HG02852 (cell line): ENCODE data around the gene ADAMTSL5.
"Not testable (repeated sequence)": the region's sequence is repeated elsewhere in the genome, so short reads cannot be mapped to it uniquely, and the experiment has no call there.

Source experiments
- ATAC-seq: cut with Tn5 transposase; IDR thresholded peaks from one replicate; pipeline ENCODE4 v1.9.1; 2021; ENCODE audit warnings: mild to moderate bottlenecking, moderate library complexity; ENCODE audit not compliant: unreplicated experiment

Gene ADAMTSL5

DNA sequence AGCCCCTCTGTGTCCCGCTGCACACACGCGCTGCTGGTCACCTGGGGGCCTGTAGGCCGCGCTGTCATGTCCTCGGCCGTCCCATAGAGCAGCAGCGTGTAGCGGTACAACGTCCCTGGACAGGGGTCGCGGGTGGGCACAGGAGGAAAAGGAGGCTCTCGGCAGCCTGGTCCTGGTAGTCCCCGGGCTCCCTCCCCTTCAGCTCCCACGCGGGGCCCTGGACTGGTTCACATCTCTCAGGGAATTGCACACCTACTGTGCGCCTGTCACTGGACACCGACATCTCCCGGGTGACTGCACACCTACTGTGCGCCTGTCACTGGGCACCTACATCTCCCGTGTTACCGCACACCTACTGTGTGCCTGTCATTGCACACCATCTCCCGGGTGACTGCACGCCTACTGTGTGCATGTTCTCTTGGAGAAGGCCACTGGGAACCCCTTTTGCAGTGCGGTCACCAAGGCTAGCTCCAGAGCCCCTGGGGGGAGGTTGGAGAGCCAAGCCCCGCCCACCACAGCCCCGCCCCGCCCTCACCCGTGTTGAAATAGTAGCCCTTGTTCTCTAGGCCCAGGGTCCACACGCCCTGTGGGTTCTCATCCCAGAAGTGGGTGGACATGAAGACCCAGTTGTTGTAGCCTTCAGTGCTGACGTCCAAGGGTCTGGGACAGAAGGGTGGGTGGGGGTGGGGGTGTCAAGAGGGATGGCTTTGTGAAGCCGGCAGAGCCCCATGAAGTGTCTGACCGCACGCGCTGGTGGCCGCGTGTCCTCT is 30.3 kb downstream of the ADAMTSL5 start:
- no peak for ATAC-seq

DNA sequence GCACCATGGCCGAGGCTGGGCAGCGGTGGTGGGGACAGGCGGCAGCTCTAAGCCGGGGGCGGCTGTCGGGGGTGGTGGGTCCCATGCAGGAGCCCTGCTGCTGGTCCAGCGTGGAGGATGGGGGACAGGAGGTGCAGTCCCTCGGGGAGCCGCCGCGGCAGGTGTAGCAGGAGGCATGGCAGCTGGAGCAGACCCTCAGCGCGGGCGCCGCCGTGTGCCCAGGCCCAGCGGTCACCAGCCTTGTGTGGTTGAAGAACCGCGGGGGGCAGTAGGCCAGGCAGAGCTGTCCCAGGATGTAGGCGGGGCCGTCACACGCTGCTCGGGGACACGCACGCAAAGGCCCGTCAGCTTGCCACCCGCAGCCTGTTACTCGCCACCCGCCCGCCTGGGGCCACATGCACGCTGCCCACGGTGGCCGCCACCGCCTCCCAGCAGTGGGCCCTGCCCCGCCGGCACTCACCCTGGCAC is 30.9 kb downstream of the ADAMTSL5 start:
- ATAC-seq: no peak

DNA sequence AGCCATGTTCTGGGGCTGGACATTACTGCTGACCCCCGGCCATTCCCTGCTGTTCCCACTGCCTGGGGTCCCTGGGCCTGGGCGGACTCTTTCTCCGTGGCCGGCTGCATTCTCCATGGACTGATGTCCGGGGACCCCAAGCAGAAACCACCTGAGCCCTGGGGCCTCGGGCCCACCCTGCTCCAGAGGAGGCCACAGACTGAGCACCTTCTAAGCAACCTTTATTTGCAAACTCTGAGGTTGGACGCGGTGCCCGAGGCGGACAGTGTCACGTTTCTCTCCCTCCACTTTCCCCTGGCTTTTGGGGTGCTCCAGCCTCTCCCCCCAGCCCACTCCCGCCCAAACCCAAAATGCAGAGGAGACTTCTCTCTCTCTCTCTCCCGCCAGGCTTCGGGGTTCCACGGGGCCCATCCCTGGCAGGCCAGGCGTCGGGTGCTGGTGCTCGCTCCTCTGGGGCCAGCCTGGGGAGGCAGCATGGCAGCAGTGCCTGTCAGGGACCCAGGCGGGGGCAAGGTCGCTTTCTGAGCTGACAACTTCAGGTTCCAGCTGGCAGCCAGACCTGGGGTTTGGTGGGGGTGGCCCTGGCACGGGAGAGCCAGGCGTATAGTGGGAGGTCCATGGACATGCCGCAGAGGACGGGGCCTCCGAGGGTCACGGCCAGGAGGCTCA is 31.5 kb downstream of the ADAMTSL5 start:
- ATAC-seq: no peak

DNA sequence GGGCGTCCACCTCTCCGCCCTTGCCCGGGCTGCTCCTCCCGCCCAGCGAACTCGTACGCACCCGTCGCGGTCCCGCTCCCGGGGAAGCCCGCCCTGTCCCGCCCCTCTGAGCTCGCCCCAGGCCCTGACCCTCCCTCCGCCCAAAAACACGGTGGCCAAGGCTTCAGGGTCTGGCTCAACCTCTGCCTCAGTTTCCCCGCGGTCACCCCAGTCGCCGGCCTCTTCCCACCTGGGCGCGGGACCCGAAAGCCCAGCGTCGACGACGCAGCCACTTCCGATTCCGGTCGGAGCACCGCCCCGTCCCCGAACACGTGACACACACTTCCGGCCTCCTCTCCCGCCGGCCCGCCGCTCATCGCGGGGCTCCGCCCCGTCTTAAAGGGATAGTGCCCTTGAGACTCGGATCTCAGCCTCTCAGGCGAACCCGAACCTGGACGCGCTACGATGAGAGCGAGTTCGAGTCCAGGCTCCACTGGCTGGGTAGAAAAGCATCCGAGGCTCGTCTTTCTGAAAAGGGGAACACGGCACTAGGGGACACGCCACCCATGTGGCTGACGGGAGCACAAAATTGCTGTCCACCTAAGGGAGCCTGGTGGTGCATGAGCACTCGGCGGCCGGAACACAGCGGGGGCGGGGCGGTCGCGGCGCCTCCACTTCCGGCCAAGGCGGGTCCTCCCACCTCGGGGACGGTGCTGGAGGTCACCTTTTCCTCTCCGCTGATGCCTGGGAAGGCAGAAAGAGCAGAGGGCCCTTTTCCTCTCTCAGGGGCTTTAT is 33.7 kb downstream of the ADAMTSL5 start, which contains the start of gene C19orf25:
Gene C19orf25, minus strand, starts transcription at position 282 of the 774 bp plus-strand sequence. CDS start 312 bp downstream, outside the sequence.
- ATAC-seq: peak; percentile 81

DNA sequence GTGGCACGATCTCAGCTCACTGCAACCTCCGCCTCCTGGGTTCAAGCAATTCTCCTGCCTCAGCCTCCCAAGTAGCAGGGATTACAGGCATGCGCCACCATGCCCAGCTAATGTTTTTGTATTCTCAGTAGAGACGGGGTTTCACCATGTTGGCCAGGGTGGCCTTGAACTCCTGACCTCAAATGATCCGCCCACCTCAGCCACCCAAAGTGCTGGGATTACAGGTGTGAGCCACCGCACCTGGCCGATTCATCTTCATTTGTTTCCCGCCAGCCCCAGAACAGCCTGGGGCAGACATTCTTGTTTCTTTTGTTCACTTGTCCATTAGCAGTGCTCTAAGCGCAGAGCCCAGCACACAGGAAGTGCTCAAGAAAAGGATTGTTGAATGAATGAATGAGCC is 35.8 kb downstream of the ADAMTSL5 start:
- not testable (repeated sequence) for ATAC-seq

DNA sequence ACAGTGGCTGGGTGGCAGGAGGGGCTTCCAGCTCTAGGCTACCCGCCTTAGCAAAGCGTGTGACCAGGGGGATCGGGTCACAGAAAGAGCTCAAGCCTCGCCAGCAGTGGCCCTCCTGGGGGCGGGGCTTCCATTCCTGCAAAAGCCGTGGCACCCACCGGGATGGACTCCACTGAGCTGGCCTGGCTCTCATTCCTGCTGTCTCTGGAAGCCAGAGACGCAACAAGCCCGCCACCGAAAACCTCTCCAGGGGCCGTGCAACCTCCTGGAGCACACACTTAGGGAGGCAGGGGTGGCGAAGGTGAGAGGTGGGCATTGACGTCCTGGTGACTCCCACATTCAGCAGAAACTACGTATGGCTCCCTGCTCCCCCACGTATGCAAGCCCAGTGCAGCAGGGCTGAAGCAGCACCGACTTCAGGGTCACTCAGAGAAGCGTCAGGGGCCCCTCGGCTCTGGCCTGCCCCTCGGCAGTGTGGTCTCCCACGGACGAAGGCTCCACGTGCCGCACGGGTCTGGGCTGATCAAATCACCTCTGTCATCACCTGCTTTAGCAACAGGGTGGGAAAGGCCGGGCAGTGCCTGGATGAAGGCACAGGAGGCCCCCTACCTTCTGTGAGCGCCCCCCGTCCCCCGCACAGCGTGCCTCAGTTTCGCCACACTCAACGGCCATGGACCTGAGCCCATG is 36.9 kb downstream of the ADAMTSL5 start:
- ATAC-seq: no peak

DNA sequence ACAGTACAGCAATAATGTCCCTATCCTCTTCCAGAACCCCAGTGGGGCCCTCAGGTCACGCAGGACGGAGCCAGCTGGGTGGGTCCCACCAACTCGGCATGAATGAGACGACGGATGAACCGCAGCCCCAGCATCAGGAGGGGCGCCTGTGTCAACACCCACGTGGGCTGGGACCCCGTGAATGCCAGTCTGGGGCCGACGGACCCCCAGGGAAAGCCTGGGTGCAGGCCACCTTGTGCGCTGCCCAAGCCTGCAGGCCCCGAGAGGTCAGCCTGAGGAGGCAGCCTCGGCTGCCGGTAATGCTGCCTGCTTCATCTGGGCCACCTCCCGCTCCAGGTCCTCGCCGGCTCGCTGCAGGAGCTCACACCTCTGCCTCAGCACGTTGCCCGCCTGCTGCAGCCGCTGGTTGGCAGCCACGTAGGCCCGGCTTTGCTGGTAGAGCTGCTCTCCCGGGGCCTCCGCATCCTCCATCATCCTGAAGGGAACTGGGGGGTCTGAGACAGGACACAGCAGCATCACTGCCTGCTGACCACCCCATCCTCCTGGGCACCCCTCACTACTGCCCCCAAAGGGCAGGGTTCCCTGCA is 38.0 kb downstream of the ADAMTSL5 start:
- ATAC-seq: no peak

DNA sequence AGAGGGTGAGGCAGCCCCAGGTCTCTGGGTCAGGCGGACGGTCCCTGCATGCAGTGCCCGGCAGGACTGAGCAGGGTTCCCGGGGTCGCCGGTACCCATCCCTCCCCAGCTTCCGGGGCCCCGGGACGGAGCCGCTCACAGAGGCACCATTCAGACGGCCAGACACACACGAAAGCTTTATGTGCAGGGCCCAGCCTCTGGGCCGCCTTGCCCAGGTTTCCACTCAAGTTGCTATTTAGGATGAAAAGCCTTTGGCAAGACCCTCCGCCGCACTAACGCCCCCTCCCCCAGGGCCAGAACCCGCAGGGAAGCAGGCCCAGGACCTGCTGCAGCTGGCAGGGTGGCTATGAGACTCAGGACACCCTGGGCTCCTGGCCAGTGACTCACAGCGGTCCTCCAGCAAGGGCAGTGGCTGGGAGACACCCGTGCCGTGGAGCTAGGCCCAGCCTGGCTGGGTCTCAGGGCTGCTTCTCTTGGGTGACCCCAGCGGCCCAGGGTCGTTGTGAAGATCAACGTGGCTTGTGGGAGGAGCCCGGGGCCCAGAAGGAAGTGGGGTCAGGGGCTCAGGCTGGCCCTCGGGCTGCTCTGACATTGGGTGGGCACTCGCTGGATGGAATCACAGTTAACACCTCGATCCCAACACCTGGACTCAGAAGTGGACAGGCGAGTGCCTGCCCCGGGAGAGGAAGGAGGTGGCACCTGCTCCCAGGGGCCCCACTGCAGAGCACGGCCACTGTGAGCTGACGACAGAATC is 38.6 kb downstream of the ADAMTSL5 start:
- ATAC-seq: no peak

DNA sequence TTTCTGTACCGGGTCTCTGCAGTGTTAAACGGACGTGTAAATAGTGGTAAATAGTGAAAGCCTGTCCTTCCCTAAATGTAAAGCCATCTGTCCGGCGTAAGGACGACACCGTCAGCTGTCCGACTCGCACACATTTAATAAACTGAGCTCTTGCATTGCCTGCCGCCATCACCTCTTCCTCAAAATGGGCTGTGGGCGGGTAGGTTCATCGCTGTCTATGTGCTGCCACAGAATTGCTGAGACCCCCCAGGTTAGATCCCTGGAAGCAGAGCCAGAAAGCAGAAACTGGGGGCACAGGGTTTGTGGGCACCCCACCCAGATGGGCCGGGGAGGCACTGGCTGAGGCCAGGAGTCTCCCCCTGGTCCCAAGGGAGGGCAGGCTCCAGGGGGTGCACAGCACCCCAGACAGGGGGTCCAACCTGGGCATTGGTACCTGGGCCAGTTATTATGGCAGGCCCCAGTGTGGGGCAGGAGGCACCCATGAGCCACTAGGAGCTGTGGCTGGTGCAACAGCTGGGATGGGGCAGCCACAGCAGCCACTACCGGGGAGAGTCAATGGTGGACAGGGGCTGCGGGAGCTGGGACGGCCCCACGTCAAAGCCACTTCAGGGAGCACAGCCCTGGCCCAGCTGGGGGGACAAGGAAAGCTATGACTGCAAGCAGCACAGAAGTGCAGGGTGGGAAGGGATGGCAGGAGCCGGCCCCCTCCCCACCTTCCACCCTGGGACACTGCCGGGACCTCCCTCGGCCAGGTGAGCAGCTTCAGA is 39.6 kb downstream of the ADAMTSL5 start:
- no peak for ATAC-seq

DNA sequence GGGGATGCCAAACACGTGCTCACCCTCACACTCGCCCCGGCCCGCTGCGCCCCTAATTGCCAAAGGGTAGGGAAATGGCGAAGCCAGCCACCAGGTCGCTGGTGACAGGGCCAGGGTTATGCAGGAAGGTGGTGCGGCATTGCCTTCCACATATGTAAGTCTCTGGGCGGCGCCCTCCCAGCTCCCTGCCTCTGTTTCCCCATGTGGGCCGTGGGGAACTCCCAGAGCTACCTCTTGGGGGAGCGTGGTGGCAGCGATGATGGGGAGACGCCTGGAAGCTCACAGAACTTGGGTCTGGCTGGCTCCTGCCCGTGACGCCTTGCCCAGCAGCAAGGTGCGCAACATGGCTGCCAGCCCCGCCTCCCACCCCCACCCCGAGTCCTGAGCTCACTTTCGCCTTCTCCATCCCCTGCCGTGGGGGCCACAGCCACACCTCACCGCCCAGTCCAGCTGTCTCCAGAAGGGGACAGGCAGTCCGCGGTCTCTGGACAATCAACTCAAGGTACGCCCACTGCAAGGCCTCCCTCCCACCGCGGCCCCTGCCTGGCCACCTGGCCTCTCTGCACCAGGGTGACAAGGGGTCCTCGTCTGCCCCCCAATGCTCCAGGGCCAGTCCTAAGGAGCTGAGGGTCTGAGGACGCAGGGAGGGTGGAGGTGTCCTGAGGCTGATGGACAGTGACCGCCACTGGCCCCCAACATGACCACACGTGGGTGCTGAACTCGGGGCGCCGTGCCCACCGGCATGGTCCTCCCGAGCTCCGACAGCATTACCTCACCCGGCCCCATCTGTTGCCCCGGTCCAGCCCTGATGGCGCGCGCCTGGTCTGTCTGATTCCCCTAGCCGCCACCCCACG is 40.4 kb downstream of the ADAMTSL5 start:
- no peak for ATAC-seq

DNA sequence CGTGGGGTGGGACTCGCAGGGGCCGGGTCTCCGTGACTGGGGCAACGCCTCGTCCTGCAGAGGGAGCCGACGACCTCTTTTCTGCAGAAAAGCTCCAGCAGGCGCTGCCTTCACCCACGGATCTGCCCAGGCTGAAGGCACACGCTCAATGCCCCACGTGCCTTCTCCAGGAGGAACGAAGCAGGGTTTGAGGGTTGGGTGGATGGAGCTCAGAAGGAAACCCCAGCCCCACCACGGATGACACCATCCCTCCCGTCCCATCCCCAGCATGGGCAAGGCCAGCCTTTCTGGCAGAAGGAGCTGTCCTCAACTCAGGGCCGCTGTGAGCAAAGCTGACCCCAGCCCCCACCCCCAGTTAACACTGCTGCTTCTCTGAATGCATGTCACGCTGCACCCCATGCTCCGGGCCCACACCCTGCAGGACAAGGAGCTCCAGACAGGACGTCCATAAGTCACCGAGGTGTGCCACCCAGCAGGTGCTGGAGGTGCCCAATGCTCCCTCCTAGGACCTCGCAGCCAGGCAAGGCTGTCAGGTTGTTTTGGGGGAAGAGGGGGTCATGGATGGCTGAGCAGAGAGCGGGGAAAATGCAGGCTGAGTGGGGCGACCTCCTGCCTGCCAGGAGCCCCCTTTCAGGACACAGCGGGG is 41.2 kb downstream of the ADAMTSL5 start:
- ATAC-seq: no peak

DNA sequence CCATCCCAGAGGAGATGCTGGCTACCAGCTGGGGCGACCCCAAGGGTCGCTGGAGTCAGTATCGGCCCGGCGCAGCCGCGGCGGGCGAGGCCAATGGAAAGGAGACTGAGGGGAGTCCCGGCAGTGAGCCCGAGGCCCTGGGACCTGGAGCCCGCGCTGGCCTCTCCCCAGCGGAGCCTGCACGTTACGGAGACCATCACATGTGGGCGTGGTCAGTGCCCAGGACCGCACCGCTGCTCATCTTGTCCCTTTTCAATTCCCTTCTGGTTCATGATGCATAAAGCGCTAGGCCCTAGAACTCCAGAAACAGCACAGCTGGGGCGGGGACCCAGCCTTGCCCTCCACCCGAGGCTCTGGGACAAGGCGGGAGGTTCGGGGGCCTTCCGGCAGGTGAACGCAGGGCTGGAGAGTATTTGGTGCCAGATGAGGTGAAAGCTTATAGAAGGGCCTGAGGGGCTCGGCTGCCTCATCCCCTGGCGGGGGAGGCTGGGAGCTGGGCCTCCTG is 41.8 kb downstream of the ADAMTSL5 start:
- no peak for ATAC-seq

DNA sequence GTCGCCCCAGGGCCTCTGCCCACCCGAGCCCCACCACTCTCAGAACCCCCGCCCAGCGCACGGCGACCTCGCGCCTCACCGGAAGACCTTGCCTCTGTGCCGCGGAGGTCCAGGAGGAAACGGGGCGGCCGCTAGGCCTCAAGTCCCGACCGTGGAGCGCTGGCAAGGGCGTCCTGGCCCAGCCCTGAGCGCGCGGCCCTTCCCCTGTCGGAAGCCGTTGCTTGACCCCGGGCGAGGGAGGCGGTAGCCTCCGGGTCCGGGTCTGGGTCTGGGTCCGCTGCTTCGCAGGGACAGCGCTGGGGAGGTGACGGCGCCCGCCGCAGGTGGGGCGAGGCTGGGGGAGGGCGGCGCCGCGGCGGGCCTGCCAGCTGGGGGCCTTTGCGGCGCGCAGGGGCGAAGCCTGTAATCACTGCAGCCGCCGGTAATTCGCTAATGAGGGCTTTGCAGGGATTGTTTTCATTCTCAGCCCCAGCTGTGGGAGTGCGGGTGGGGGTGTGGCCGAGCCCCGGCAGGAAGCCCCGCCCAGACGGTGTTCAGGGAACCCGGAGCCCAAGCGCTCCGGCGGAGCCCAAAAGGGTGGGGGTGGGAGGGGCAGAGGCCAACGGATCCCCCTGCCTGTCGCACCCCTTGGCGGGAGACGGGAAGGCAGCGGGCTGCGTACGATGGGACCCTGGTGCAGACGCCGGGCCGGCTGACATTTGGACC is 42.4 kb downstream of the ADAMTSL5 start:
- no peak for ATAC-seq

DNA sequence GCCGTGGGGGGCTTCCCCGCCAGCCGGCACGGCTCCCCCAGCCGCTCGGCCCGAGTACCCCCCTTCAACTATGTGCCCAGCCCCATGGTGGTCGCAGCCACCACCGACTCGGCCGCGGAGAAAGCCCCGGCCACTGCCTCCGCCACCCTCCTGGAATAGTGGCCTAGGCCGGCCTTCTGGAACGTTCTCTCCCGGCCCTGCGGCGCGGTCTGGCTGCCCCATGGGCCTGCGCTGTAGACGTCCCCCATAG is 42.8 kb downstream of the ADAMTSL5 start:
- no peak for ATAC-seq

DNA sequence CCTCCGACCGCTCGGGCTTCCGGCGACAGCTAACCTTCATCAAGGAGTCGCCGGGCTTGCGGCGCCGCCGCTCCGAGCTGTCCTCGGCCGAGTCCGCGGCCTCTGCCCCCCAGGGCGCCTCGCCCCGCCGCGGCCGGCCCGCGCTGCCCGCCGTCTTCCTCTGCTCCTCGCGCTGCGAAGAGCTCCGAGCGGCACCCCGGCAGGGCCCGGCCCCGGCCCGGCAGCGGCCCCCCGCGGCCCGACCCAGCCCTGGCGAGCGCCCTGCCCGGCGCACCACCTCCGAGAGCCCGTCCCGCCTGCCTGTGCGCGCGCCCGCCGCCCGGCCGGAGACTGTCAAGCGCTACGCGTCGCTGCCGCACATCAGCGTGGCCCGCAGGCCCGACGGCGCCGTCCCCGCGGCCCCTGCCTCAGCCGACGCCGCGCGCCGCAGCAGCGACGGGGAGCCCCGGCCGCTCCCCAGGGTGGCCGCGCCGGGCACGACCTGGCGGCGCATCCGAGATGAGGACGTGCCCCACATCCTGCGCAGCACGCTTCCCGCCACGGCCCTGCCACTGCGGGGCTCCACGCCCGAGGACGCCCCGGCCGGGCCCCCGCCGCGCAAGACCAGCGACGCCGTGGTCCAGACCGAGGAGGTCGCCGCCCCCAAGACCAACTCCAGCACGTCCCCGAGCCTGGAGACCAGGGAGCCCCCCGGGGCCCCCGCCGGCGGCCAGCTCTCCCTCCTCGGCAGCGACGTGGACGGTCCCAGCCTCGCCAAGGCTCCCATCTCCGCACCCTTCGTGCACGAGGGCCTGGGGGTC is 43.4 kb downstream of the ADAMTSL5 start:
- no peak for ATAC-seq

DNA sequence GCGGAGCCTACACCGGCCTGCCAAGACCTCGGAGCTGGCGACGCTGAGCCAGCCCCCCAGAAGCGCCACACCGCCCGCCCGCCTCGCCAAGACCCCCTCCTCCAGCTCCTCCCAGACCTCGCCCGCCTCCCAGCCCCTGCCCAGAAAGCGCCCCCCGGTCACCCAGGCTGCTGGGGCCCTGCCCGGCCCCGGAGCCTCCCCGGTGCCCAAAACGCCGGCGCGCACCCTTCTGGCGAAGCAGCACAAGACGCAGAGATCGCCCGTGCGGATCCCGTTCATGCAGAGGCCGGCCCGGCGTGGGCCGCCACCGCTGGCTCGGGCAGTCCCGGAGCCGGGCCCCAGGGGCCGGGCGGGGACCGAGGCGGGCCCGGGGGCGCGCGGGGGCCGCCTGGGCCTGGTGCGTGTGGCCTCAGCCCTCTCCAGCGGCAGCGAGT is 44.0 kb downstream of the ADAMTSL5 start:
- ATAC-seq: no peak
